Right lobe of liver (tissue), 6 donors: ENCODE data around the gene GPR82. TPM values are rescaled to one million over a fixed set of nuclear protein-coding genes. Genes with fewer than 3 reads are reported as not detected.

ENCODE experiments used
- ATAC-seq, 4 donors: fragments of 200-7000 bp; cut with Tn5 transposase; one replicate each; pipeline ENCODE4 v1.9.1; 2020; ENCODE audit warnings: mild to moderate bottlenecking in 4 of 4, moderate library complexity in 4 of 4
- DNase-seq, 3 donors: peaks; one replicate each; pipeline ENCODE4 v3.0.0-alpha.2; 2020
- H3K27ac ChIP-seq, 3 donors: fragments of 200-600 bp; one replicate each; pipeline ENCODE4 v1.8.0; 2022
- H3K27me3 ChIP-seq, 2 donors: fragments of 200-600 bp; one replicate each; pipeline ENCODE4 v1.8.0; 2022
- H3K36me3 ChIP-seq, 4 donors: fragments of 200-600 bp; sonication (generic) in 1 of 4; one replicate each; pipeline versions ENCODE4 v1.5.1 to v1.8.0; 2017 to 2022; ENCODE audit warnings: control low read depth in 1 of 4
- H3K4me1 ChIP-seq, 4 donors: fragments of 200-600 bp; sonication (generic) in 1 of 4; one replicate each; pipeline versions ENCODE4 v1.5.1 to v1.8.0; 2017 to 2022; ENCODE audit warnings: control low read depth in 1 of 4
- H3K4me3 ChIP-seq, 3 donors: fragments of 200-600 bp; one replicate each; pipeline ENCODE4 v1.8.0; 2022
- H3K9me3 ChIP-seq, 4 donors: fragments of 200-600 bp; sonication (generic) in 1 of 4; one replicate each; pipeline versions ENCODE4 v1.5.1 to v1.8.0; 2017 to 2022; ENCODE audit warnings: control low read depth in 1 of 4
- CTCF ChIP-seq, 4 donors: fragments of 200-600 bp in 3 of 4; fragments of 450-650 bp in 1 of 4; IDR thresholded peaks; one replicate each; pipeline versions ENCODE4 v1.5.1 to v1.8.0; 2016 to 2022; ENCODE audit warnings: antibody characterized with exemption in 4 of 4, mild to moderate bottlenecking in 2 of 4
- POLR2A ChIP-seq: fragments of 450-650 bp; IDR thresholded peaks from one replicate; pipeline ENCODE4 v1.6.1; 2017; ENCODE audit warnings: antibody characterized with exemption, mild to moderate bottlenecking
- WGBS: methylation state at CpG from one replicate; pipeline ENCODE4 v1.1.6; 2018; ENCODE audit warnings: low coverage, low lambda C conversion rate; ENCODE audit not compliant: insufficient coverage; ENCODE audit errors: missing lambda C conversion rate; 5-methylcytosine and 5-hydroxymethylcytosine counted together
- intact Hi-C, 2 donors: fragments of 100-400 bp; cut with DNase I; formaldehyde crosslinking; loops; one replicate each; pipeline versions ENCODE4 v1.11.2 to v1.14.1; 2022
- total RNA-seq, 6 experiments: library from RNA; depleted of rRNA in 2 of 6; stranded (reverse); fragments of >200 nt in 2 of 6; fragmentation: NEBNext Ultra II Directional in 3 of 6; extraction: Animal tissue kit (Norgen Biotek cat#: 25700) in 3 of 6; gene quantifications; one replicate each; pipeline versions ENCODE4 v1.1.0 to v1.2.4, GENCODE V29; 2016 to 2023
- donor health status: DM: no; HTN: yes; CAD: no.
- donor health status: DM: no; HTN: no; CAD: no.
- donor health status: DM: no; HTN: no; CAD: no.
- donor health status: DM: no; HTN: yes; CAD: no.
- donor health status: DM: no; HTN: yes; CAD: no.

The GPR82 gene
- total RNA-seq, 6 experiments from 2014 or later: 0.06 to 0.44 (median 0.20) TPM

- 51% methylated on average over 3 of the region's 3 CpGs for WGBS
- TF ChIP-seq POLR2A (no peak), CTCF (IDR thresholded peaks at IDR 0.05) (no peak)
- H3K36me3 ChIP-seq: no peaks in the 10 kb centered on the region
- intact Hi-C loops: no loop called here
- H3K27ac ChIP-seq: no peak overlapping the region
- H3K9me3 ChIP-seq: no peaks in the 10 kb centered on the region
- H3K4me3 ChIP-seq: no peak overlapping the region
- H3K27me3 ChIP-seq: no peaks in the 10 kb centered on the region
- DNase-seq (no peak), ATAC-seq (no peak)
- H3K4me1 ChIP-seq: no peaks in the 10 kb centered on the region
Measured at GRCh38 chrX:41722214-41722613, 1.8 kb upstream of the GPR82 start.

GRCh38 chrX:41722816-41723618 lies 964 bp upstream of the GPR82 start:
- DNase-seq (no peak), ATAC-seq (peak in 3 of 4 donors; percentile 34 to 62 (median 51))
- Histone ChIP-seq H3K27ac (no peak overlapping the region), H3K9me3 (no peaks in the 10 kb centered on the region), H3K36me3 (no peaks in the 10 kb centered on the region), H3K27me3 (no peaks in the 10 kb centered on the region), H3K4me3 (no peak overlapping the region), H3K4me1 (no peaks in the 10 kb centered on the region)
- TF ChIP-seq CTCF (IDR thresholded peaks at IDR 0.05) (no peak), POLR2A (no peak)
- intact Hi-C loops: no loop called here
- 58% methylated on average over 3 of the region's 3 CpGs for WGBS

GRCh38 chrX:41728125-41728524 lies 4.1 kb downstream of the GPR82 start:
- no peak overlapping the region for H3K4me3 ChIP-seq
- DNase-seq (no peak), ATAC-seq (no peak)
- WGBS: 63% methylated on average over 3 of the region's 3 CpGs
- no peak for TF ChIP-seq POLR2A
- TF ChIP-seq CTCF (IDR thresholded peaks at IDR 0.05): no peak
- H3K4me1 ChIP-seq: no peaks in the 10 kb centered on the region
- intact Hi-C loops: no loop called here
- no peaks in the 10 kb centered on the region for H3K9me3 ChIP-seq
- no peaks in the 10 kb centered on the region for H3K36me3 ChIP-seq
- no peak overlapping the region for H3K27ac ChIP-seq
- no peaks in the 10 kb centered on the region for H3K27me3 ChIP-seq

GRCh38 chrX:41730081-41730480 lies 6.1 kb downstream of the GPR82 start:
- no peaks in the 10 kb centered on the region for H3K9me3 ChIP-seq
- no peak for ATAC-seq
- no peak overlapping the region for H3K4me3 ChIP-seq
- TF ChIP-seq CTCF (IDR thresholded peaks at IDR 0.05) (no peak), POLR2A (no peak)
- WGBS: 48% methylated on average over 2 of the region's 2 CpGs
- intact Hi-C loops: no loop called here
- H3K27ac ChIP-seq: no peak overlapping the region
- no peak for DNase-seq
- no peaks in the 10 kb centered on the region for H3K36me3 ChIP-seq
- no peaks in the 10 kb centered on the region for H3K4me1 ChIP-seq
- no peaks in the 10 kb centered on the region for H3K27me3 ChIP-seq
